Activated naive CD8-positive, alpha-beta T cell treated with anti-CD3 and anti-CD28 coated beads, Interleukin-2, amount 10 ng/mL, durations not matched to agents 7 days and 5 days (primary cell): Measurements from ENCODE around the gene GJC2. TPM values are rescaled to one million over a fixed set of nuclear protein-coding genes. Genes with fewer than 3 reads are reported as not detected.
"Not testable (repeated sequence)": the region's sequence is repeated elsewhere in the genome, so short reads cannot be mapped to it uniquely, and the experiment has no call there.

Source experiments
- ATAC-seq: fragments of 150-1000 bp; cut with Tn5 transposase; one replicate; pipeline ENCODE4 v1.10.0; 2021; ENCODE audit warnings: low read depth, moderate library complexity
- POLR2A ChIA-PET: fragments of 350-600 bp; sonication (Branson Sonifier 250); formaldehyde crosslinking; loops from one replicate; lab custom pipeline; 2021; ENCODE audit warnings: antibody characterized with exemption; lab: Charles Lee
- DNase-seq: peaks from one replicate; pipeline ENCODE4 v3.0.0; 2021
- H3K27ac Mint-ChIP-seq: one replicate; pipeline ENCODE4 v1.8.0; 2022; ENCODE audit warnings: mild to moderate bottlenecking, mixed read lengths
- H3K27me3 Mint-ChIP-seq: one replicate; pipeline ENCODE4 v1.8.0; 2022; ENCODE audit warnings: mild to moderate bottlenecking, moderate library complexity, mixed read lengths
- H3K36me3 Mint-ChIP-seq: one replicate; pipeline ENCODE4 v1.8.0; 2021; ENCODE audit warnings: mild to moderate bottlenecking, mixed read lengths
- H3K4me1 Mint-ChIP-seq: one replicate; pipeline ENCODE4 v1.8.0; 2021; ENCODE audit warnings: mixed read lengths
- H3K4me3 Mint-ChIP-seq: one replicate; pipeline ENCODE4 v1.8.0; 2022; ENCODE audit warnings: mild to moderate bottlenecking, moderate library complexity, mixed read lengths
- H3K9me3 Mint-ChIP-seq: one replicate; pipeline ENCODE4 v1.8.0; 2021; ENCODE audit warnings: mixed read lengths
- total RNA-seq, 2 experiments: library from RNA; stranded (reverse); gene quantifications; one replicate each; pipeline ENCODE4 v1.2.3, GENCODE V29; 2021

GJC2 gene
- total RNA-seq, 2 experiments from 2014 or later, result 6.2 to 7.7 TPM

DNA sequence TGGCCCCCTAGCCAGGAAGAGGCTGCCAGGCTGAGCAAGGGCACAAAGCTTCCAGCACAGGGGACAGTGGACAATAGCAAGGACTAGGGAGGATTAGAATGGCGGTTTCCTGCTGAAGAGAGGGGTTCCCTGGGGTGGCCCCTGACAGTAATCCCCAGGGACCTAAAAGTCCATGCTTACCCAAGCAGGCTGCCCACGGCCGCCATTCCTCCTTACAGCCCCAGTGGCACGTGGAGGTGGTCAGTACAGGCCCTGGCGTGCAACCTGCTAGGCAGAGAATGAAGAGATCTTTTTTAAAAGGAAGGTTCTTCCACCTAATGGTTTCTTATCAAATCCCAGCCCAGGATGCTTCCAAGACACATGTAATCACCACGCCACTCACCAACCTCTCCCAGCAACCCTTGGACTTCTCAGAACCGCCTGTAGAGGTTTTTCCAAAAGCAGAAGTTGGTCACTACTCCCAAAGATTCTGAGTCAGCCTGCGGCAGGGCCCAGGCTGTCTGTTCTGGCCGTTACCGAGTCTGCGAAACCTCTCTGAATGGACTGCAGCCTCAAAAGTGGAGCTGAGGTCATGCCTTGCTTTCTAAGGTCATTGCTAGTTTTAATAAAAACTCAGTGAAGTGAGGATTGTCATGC, 41.6 kb upstream of the GJC2 start:
- Mint-ChIP-seq H3K4me1 (peaks cover 23% of the 10 kb centered on the region), H3K4me3 (peak overlapping the region; percentile 98), H3K9me3 (no peaks in the 10 kb centered on the region), H3K36me3 (peaks cover 2% of the 10 kb centered on the region), H3K27me3 (peaks cover 2% of the 10 kb centered on the region), H3K27ac (peak overlapping the region; percentile 96)
- no peak for DNase-seq
- no peak for ATAC-seq
- POLR2A ChIA-PET, result interaction anchor here (0.7 to 0.8 kb wide), 3 partner anchors 26 to 351 kb away, joined by 3 to 5 read pairs (median 4); partner anchors contain the start of gene ARF1

DNA sequence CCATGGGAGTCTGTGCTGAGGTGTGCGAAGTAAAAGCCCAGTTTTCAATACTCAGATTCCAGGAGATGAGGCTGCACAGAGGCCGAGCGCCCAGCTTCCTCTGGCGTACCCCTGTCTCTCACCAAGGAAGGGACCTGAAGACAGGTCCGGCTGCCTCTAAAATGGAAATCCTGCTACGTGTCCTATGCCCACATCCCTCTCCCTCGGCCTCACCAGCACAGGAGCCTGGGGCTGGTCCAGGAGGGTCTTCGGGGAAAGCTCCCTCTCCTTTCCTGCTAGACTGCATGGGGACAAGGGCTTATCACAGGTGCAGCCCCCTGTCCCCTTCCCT, 41.0 kb upstream of the GJC2 start:
- POLR2A ChIA-PET, result interaction anchor here (0.7 to 1.7 kb wide), 4 partner anchors 27 to 350 kb away, joined by 3 to 5 read pairs (median 4); partner anchors contain the start of genes ARF1 and IBA57
- no peak for ATAC-seq
- Mint-ChIP-seq H3K9me3 (no peaks in the 10 kb centered on the region), H3K4me3 (peak overlapping the region; percentile 98), H3K27me3 (peaks cover 2% of the 10 kb centered on the region), H3K4me1 (peaks cover 23% of the 10 kb centered on the region), H3K36me3 (peaks cover 2% of the 10 kb centered on the region), H3K27ac (peak overlapping the region; percentile 96)
- DNase-seq, result no peak

DNA sequence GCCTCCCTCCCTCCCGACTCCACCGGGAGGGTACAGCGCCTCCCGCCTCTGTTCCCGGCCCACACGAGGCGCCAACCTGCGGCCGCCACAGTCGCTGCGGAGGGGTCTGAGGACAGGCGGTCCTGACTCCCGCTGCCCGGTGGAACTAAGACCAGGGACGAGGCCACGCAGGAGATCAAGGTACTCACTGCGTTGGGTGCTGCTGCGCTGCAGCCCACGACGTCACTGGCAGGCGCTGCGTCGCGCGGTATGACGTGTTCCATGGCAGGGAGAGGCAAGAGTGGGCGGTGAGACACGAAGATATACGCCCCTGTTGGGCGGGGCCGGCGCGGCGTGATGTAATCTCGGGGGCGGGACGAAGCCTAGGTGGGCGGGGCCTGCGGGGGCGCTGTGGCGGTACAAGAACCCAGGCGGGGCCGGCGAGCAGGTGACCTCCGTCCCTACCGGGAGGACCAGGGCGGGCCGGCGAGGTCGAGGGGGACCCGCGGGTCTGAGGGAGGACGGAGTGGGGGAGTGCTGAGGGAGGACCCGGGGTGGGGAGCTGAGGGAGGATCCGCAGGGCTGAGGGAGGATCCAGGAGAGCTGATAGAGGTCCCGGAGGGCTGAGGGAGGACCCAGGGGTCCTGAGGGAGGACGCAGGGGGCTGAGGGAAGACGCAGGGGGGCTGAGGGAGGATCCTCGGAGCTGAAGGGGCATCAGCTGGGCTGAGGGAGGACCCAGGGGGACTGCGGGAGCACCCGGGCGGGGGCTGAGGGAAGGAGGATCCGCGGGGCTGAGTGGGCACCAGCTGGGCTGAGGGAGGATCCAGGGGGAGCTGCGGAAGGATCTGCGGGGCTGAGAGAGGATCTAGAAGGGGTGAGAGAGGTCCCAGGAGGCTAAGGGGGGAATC, 40.4 kb upstream of the GJC2 start, which contains the start of gene MRPL55:
Gene MRPL55 (minus strand): TSS at position 227 of the 889 bp plus-strand sequence. CDS start 1,039 bp downstream, outside the sequence.
- peaks cover 2% of the 10 kb centered on the region for H3K36me3 Mint-ChIP-seq
- POLR2A ChIA-PET, result interaction anchor here (0.6 to 2.0 kb wide), 12 partner anchors 9 to 350 kb away, joined by 3 to 11 read pairs (median 4); partner anchors contain the start of genes ARF1, GUK1, IBA57 and TRIM11

DNA sequence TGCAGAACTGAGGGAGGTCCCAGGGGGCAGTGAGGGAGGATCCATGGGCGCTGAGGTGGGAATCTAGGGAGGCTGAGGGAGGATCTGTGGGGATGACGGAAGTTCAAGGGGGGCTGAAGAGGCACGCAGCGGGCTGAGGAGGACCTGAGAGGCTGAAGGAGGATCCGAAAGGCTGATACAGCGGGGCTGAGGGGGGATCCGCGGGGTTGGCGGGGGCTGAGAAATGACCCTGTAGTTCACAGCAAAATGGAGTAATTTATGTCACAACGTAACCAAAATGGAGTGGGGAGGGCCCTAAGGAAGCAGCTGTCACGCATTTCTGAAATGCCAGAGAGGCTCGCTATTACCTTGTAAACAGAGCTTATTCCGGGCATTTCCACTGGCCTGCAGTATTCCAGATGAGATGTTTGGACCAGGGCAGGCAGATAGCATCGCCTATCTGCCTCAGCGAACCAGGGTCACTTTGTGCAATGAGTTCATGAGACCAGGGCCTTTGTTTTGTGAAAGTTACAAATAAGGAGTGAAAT, 39.7 kb upstream of the GJC2 start:
- Mint-ChIP-seq H3K4me1 (peaks cover 16% of the 10 kb centered on the region), H3K27me3 (peaks cover 2% of the 10 kb centered on the region), H3K27ac (peak overlapping the region; percentile 96), H3K36me3 (peaks cover 2% of the 10 kb centered on the region), H3K9me3 (no peaks in the 10 kb centered on the region), H3K4me3 (peak overlapping the region; percentile 98)
- no peak for ATAC-seq
- peak; percentile 38 for DNase-seq
- POLR2A ChIA-PET, result interaction anchor here (0.6 to 2.0 kb wide), 10 partner anchors 8 to 349 kb away, joined by 3 to 11 read pairs (median 4); partner anchors contain the start of genes ARF1, GUK1, IBA57 and TRIM11

More for the DNA sequence above, 40.4 kb upstream of the GJC2 start, which contains the start of gene MRPL55:
- no peaks in the 10 kb centered on the region for H3K9me3 Mint-ChIP-seq
- peak; percentile 93 for ATAC-seq
- DNase-seq, result peak; percentile 100
- peak within 1 kb of the TSS; percentile 96 for H3K27ac Mint-ChIP-seq
- H3K4me1 Mint-ChIP-seq, result peaks cover 20% of the 10 kb centered on the region
- H3K27me3 Mint-ChIP-seq, result peaks cover 2% of the 10 kb centered on the region
- peak within 1 kb of the TSS; percentile 98 for H3K4me3 Mint-ChIP-seq

DNA sequence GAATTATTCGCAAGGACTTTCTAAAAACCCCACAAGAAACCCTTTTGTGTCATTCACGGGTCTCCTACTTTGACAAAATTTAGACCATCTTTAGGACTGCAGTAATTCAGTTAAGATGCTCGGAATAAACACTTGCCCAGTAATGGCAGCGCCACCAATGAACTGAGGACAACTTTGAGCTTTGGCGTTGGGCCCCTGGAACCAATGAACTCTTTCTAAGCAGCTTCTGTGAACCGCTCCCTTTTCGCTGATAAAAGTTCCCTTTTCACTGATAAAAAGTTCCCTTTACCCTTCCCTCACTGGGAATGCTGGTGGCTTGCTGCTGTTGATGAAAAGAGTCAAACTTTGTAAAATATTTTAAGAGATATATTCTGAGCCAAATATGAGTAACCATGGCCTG, 39.2 kb upstream of the GJC2 start:
- no peak overlapping the region for H3K27ac Mint-ChIP-seq
- peaks cover 16% of the 10 kb centered on the region for H3K4me1 Mint-ChIP-seq
- H3K9me3 Mint-ChIP-seq, result no peaks in the 10 kb centered on the region
- POLR2A ChIA-PET, result interaction anchor here (0.7 to 2.0 kb wide), 5 partner anchors 26 to 55 kb away, joined by 3 to 11 read pairs (median 4); partner anchors contain the start of genes ARF1, GUK1 and IBA57
- peaks cover 2% of the 10 kb centered on the region for H3K36me3 Mint-ChIP-seq
- ATAC-seq (no peak), DNase-seq (no peak)
- H3K27me3 Mint-ChIP-seq, result peaks cover 2% of the 10 kb centered on the region
- H3K4me3 Mint-ChIP-seq, result no peak overlapping the region

DNA sequence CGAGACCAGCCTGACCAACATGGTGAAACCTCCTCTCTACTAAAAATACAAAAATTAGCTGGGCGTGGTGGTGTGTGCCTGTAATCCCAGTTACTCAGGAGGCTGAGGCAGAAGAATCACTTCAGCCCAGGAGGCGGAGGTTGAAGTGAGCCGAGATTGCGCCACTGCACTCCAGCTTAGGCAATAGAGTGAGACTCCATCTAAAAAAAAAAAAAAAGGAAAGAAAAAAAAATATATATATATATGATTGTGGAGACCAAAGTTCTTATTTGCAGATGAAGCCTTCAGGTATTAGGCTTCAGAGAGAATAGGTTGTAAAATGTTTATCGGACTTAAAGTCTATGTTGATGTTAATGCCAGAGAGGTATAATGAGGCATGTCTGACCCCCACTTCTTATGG, 38.4 kb upstream of the GJC2 start:
- not testable (repeated sequence) for ATAC-seq, DNase-seq, H3K27me3 Mint-ChIP-seq, H3K4me3 Mint-ChIP-seq, H3K9me3 Mint-ChIP-seq, H3K36me3 Mint-ChIP-seq, H3K27ac Mint-ChIP-seq
- POLR2A ChIA-PET, result interaction anchor here (1.4 kb wide), 1 partner anchor 29 kb away, joined by 7 read pairs; the partner anchor contains the start of gene ARF1
- H3K4me1 Mint-ChIP-seq, result peaks cover 16% of the 10 kb centered on the region

DNA sequence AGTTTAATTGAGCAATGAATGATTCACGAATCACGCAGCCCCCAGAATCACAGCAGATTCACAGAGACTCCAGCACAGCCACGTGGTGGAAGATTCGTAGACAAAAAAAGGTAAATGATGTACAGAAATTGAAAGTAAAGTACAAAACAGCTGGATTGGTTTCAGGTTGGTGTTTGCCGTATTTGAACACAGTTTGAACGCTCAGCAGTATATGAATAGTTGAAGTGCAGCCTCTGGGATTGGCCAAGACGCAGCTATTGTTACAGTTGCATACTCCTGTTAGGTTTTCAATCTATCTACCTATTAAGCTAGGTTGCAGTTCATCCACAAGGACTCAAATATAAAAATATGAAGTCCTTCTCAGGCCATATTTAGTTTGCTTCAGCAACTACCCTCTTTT, 37.6 kb upstream of the GJC2 start:
- Mint-ChIP-seq H3K4me1 (peaks cover 16% of the 10 kb centered on the region), H3K27me3 (peaks cover 2% of the 10 kb centered on the region), H3K9me3 (no peaks in the 10 kb centered on the region), H3K27ac (no peak overlapping the region), H3K4me3 (no peak overlapping the region), H3K36me3 (peaks cover 4% of the 10 kb centered on the region)
- DNase-seq (no peak), ATAC-seq (no peak)
- POLR2A ChIA-PET, result no interaction called here

DNA sequence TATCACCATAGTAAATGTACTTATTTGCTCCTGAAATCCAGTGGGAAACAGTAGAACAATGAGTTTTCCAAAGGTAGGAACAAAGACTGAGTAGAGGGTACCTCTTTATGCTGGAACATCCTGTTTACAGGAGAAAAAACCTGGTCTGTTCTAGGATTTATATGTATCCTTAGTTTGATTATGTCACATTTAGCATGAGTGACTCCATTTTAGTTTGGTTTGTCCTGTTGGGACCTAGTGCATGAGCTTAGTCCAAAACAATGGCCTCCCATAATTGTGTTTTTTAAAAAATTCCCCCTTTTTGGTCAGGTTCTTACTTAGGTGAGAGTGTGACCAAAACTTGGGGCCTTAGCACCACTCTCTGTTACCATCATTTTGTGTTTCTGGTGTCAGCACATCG, 37.1 kb upstream of the GJC2 start:
- Mint-ChIP-seq H3K9me3 (peaks cover 2% of the 10 kb centered on the region), H3K36me3 (peaks cover 6% of the 10 kb centered on the region), H3K27me3 (peaks cover 2% of the 10 kb centered on the region), H3K4me1 (peaks cover 16% of the 10 kb centered on the region), H3K4me3 (no peak overlapping the region), H3K27ac (no peak overlapping the region)
- no peak for ATAC-seq
- no peak for DNase-seq
- POLR2A ChIA-PET, result no interaction called here

DNA sequence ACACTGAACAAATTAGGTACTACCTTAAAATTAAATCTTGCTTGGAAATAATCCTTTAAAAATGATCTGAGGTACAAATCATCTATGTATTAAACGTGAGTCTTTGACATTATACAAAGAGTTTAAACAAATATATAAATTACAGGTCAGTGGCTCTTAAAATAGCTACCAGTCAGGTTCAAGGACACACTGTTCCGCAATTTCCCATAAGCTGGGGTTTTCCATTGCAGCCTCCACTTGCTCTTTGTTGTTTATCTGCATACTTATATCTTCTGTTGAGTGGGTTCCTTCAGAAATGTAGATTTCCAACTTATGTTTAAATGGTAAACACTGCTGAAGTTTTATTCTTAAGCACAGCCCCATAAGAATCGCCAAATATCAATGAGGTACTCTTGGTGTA, 34.9 kb upstream of the GJC2 start:
- POLR2A ChIA-PET, result no interaction called here
- Mint-ChIP-seq H3K9me3 (peaks cover 6% of the 10 kb centered on the region), H3K27me3 (peaks cover 2% of the 10 kb centered on the region), H3K36me3 (peaks cover 12% of the 10 kb centered on the region), H3K4me1 (peaks cover 5% of the 10 kb centered on the region), H3K27ac (no peak overlapping the region), H3K4me3 (no peak overlapping the region)
- no peak for ATAC-seq
- DNase-seq, result no peak

DNA sequence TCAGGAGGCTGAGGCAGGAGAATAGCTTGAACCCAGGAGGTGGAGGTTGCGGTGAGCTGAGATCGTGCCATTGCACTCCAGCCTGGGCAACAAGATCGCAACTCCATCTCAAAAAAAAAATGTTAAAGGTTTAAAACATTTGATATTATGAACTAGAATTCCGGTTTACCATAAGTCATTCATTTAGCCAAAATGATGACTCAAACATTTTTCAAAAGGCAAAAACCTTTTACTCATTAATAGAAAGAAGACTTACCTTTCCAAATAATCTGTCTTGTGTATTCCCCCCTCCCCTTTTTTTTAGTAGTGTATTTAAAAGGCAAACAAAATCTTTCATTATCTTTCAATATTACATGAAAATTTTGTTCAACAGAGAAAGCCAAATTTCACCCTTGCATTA, 32.4 kb upstream of the GJC2 start:
- peaks cover 3% of the 10 kb centered on the region for H3K4me1 Mint-ChIP-seq
- ATAC-seq (no peak), DNase-seq (no peak)
- no peak overlapping the region for H3K27ac Mint-ChIP-seq
- H3K4me3 Mint-ChIP-seq, result no peak overlapping the region
- H3K9me3 Mint-ChIP-seq, result peaks cover 6% of the 10 kb centered on the region
- H3K27me3 Mint-ChIP-seq, result peaks cover under 1% of the 10 kb centered on the region
- peaks cover 10% of the 10 kb centered on the region for H3K36me3 Mint-ChIP-seq
- POLR2A ChIA-PET, result no interaction called here

DNA sequence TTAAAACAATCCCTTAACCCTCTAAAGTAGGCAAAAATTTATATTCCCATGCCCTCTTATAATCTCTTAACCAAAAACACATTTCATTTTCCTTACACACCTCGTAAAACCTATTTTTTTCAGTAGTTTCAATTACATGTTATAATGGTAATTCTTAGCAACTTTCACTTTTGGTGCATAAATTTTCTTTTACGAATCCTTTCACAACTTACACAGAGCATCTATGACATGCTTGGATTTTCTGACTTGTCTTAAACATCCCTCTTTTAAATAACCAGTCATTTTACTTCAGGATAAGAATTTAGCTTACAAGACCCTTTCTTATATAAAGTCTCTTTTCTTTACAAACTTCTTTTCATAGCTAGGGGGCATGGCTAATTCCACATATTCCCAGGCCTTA, 31.7 kb upstream of the GJC2 start:
- Mint-ChIP-seq H3K36me3 (peaks cover 10% of the 10 kb centered on the region), H3K4me3 (no peak overlapping the region), H3K9me3 (peaks cover 6% of the 10 kb centered on the region), H3K27ac (no peak overlapping the region), H3K27me3 (peaks cover 5% of the 10 kb centered on the region), H3K4me1 (peaks cover 3% of the 10 kb centered on the region)
- DNase-seq (no peak), ATAC-seq (no peak)
- POLR2A ChIA-PET, result interaction anchor here (0.8 kb wide), 1 partner anchor 8 kb away, joined by 3 read pairs; no protein-coding TSS in a partner anchor

DNA sequence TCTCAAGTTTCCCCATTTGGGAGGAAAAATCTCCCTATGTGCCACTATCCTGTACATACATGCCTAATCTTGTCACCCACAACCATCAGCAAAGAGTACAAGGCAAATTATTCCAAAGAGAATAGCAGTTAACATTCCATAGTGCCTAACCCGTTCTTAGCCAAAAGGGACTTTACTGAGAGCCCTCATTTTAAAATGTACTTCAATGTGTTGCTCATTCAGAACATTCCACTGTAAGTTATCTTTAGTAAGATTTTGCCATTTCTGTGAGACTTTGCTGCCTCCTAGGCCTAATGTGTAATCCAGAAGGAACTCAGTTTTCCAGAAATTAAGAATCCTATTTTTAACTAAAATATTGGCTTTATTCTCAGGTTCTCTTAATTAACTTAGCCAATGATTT, 29.4 kb upstream of the GJC2 start:
- ATAC-seq (no peak), DNase-seq (no peak)
- Mint-ChIP-seq H3K4me1 (peaks cover 5% of the 10 kb centered on the region), H3K4me3 (peak overlapping the region; percentile 64), H3K9me3 (peaks cover 6% of the 10 kb centered on the region), H3K27ac (no peak overlapping the region), H3K27me3 (peaks cover 5% of the 10 kb centered on the region), H3K36me3 (peaks cover 10% of the 10 kb centered on the region)
- POLR2A ChIA-PET, result no interaction called here
